Erythroblast (primary cell): Measurements from ENCODE around the gene TTC38.

Experiments used
- GATA1 ChIP-seq: IDR thresholded peaks from 2 replicates; pipeline ENCODE4 v1.6.1; 2011; ENCODE audit warnings: low read depth, mild to moderate bottlenecking, control low read depth, low read length, moderate library complexity
- POLR2A ChIP-seq: IDR thresholded peaks from 2 replicates; pipeline ENCODE4 v1.6.1; 2011; ENCODE audit warnings: mild to moderate bottlenecking, low read length

DNA sequence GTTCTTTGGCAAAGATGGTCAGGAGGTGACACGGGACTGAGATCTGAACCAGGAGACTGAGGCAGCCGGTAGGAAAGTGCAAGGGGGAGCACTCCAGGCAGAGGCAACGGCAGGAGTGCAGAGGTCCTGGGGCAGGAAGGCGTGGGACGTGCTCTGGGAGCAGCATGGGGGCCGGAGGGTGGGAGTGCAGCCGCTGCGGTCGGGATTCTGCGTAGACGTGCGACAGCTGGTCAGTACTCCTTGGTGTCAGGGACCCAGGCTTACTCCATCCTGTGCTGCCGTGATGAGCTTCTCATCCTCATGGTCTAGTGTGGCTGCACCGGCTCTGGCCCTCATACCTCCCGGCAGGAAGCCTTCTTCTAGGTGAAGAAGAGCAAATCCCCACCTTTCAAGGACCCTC, 50.8 kb downstream of the TTC38 start:
- TF ChIP-seq POLR2A (no peak), GATA1 (no peak)
